Measurements from ENCODE around the gene ULK4.

GRCh38 chr3:41323467-41324155 is 638.3 kb downstream of the ULK4 start:
- no peak for TF ChIP-seq TAF1 (IDR thresholded peaks at IDR 0.05; ENCODE audit: borderline replicate concordance, low read depth, low read length)
- TF ChIP-seq SMC3 (IDR thresholded peaks at IDR 0.05; ENCODE audit: low read depth, low read length), result no peak
- TF ChIP-seq REST (IDR thresholded peaks at IDR 0.05; ENCODE audit: low read depth, low read length), result no peak
- TF ChIP-seq, protein P1, sequence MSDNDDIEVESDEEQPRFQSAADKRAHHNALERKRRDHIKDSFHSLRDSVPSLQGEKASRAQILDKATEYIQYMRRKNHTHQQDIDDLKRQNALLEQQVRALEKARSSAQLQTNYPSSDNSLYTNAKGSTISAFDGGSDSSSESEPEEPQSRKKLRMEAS (IDR thresholded peaks at IDR 0.05; ENCODE audit: low read depth), result no peak
- TF ChIP-seq, protein P2, sequence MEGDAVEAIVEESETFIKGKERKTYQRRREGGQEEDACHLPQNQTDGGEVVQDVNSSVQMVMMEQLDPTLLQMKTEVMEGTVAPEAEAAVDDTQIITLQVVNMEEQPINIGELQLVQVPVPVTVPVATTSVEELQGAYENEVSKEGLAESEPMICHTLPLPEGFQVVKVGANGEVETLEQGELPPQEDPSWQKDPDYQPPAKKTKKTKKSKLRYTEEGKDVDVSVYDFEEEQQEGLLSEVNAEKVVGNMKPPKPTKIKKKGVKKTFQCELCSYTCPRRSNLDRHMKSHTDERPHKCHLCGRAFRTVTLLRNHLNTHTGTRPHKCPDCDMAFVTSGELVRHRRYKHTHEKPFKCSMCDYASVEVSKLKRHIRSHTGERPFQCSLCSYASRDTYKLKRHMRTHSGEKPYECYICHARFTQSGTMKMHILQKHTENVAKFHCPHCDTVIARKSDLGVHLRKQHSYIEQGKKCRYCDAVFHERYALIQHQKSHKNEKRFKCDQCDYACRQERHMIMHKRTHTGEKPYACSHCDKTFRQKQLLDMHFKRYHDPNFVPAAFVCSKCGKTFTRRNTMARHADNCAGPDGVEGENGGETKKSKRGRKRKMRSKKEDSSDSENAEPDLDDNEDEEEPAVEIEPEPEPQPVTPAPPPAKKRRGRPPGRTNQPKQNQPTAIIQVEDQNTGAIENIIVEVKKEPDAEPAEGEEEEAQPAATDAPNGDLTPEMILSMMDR (IDR thresholded peaks at IDR 0.05), result no peak
- TF ChIP-seq JUND (IDR thresholded peaks at IDR 0.05), result no peak
- TF ChIP-seq, protein P3, sequence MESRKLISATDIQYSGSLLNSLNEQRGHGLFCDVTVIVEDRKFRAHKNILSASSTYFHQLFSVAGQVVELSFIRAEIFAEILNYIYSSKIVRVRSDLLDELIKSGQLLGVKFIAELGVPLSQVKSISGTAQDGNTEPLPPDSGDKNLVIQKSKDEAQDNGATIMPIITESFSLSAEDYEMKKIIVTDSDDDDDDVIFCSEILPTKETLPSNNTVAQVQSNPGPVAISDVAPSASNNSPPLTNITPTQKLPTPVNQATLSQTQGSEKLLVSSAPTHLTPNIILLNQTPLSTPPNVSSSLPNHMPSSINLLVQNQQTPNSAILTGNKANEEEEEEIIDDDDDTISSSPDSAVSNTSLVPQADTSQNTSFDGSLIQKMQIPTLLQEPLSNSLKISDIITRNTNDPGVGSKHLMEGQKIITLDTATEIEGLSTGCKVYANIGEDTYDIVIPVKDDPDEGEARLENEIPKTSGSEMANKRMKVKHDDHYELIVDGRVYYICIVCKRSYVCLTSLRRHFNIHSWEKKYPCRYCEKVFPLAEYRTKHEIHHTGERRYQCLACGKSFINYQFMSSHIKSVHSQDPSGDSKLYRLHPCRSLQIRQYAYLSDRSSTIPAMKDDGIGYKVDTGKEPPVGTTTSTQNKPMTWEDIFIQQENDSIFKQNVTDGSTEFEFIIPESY (IDR thresholded peaks at IDR 0.05; ENCODE audit: borderline replicate concordance, low read depth), result no peak
